ENCODE measurements around the gene LHFPL6.

LHFPL6 gene

DNA sequence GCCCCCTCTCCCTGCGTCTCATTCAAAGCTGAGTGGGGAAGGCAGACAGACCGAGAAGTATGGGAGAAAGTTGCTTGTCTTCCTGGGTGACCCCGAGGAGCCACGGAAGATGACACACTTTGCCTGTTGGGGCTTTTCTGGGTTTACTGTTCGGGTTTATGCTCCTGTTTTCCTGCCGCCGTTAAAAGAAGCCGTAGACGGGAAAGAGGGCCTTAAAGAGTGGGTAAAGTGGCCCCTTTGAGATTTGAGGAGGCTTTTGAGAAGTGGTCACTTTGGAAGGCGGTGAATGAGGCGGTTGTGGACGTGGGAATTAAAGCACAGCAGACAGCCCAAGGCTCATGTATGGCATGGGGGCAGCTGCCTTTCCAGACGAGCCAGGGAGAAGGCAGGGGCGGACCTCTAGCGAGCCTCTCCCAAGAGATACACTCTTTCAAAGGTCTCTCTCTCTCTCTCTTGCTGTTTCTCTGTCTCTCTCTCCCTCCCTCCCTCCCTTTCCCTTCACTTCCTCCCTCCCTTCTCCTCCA is 493 bp upstream of the LHFPL6 start:
- Mint-ChIP-seq H3K36me3 (no peaks in the 10 kb centered on the region), H3K27ac (peak overlapping the region; percentile 20), H3K9me3 (no peaks in the 10 kb centered on the region), H3K27me3 (peaks cover 32 to 35% of the 10 kb centered on the region in 2 donors), H3K4me3 (peak overlapping the region; percentile 87 to 89), H3K4me1 (peaks cover 8 to 15% of the 10 kb centered on the region in 2 donors)
- DNase-seq (no peak), ATAC-seq (replicated peaks) (peak; percentile 26 to 34)

DNA sequence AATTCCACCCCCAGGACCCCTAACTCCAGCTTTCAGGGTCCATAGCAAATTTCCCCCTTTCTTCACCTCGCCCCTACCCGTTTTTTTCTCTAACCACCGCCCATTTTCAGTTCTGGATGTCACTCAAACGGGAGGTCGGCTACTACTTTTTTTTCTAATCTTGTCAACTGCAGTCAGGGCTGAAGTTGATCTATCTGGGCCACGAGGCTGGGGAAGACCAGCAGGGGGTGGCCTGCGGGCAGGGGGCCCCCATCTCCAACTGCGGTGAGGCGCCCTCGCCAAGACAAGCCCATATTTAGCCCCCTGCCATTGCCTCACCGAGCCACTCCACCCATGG is 748 bp downstream of the LHFPL6 start:
- Mint-ChIP-seq H3K4me3 (peak overlapping the region; percentile 87 to 89), H3K9me3 (no peaks in the 10 kb centered on the region), H3K36me3 (no peaks in the 10 kb centered on the region), H3K27ac (peak overlapping the region; percentile 10), H3K27me3 (peaks cover 32 to 35% of the 10 kb centered on the region in 2 donors), H3K4me1 (peaks cover 8 to 15% of the 10 kb centered on the region in 2 donors)
- DNase-seq (no peak), ATAC-seq (replicated peaks) (peak; percentile 36 to 49)

DNA sequence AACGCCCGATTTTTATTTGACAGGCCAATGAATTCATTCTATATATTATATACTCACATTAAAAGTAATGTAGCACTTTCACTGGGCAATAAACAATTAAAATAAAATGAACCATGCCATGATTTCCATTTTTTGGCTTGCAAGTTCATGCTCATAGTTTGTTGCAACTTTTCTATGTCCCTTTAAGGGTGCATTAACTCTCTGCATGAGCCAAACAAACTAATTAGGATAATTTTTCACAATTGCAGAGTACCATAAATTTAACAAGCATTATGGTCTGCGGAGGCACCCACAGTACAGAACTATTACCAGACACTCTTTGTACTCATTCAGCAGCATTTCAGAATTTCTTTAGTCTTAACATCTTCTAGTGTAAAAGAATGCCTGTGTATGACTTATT is 1.4 kb downstream of the LHFPL6 start:
- Mint-ChIP-seq H3K4me3 (peak overlapping the region; percentile 87 to 89), H3K36me3 (no peaks in the 10 kb centered on the region), H3K27me3 (peaks cover 32 to 35% of the 10 kb centered on the region in 2 donors), H3K9me3 (no peaks in the 10 kb centered on the region), H3K27ac (no peak overlapping the region), H3K4me1 (peaks cover 8 to 15% of the 10 kb centered on the region in 2 donors)
- DNase-seq (no peak), ATAC-seq (replicated peaks) (no peak)

DNA sequence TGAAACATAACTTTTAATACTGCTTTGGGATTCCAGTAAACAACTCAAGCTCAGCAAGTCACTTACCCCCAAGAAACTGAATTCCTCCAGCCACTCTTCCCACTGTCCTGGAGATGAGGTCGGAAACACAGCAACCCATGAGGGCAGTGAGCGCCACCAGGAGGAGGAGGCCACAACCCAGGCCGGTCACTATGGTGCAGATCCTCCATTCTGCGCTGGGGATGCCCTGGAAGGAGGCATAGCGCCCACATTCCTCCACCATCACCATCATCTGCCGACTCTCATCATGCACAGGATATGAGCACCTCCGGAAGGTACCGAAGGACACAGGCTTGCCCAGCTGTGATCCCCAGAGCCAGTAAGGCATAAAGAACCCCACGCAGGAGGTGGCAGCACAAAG is 2.2 kb downstream of the LHFPL6 start:
- ATAC-seq (replicated peaks) (no peak), DNase-seq (no peak)
- Mint-ChIP-seq H3K36me3 (no peaks in the 10 kb centered on the region), H3K27ac (no peak overlapping the region), H3K4me1 (peaks cover 8 to 15% of the 10 kb centered on the region in 2 donors), H3K27me3 (peaks cover 32 to 35% of the 10 kb centered on the region in 2 donors), H3K4me3 (no peak overlapping the region), H3K9me3 (no peaks in the 10 kb centered on the region)

DNA sequence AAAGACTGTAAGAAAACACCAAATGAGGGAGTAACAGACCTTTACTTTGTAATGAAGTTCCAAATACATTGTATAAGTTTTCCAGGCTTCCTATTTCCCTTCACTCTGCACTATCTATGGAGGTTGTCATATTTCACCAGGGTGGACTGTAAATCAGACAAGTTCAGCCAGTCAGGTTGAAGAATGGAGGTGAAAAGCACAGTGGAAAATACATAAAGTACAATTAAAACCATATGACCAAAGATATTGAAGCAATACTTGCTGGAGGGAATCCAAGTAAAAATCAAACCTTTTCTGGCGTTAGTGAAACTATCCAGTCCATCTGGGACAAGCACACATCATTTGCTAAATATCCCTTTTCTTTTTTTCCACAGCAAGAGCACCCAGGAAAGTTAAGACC is 3.2 kb downstream of the LHFPL6 start:
- no peak for DNase-seq
- H3K9me3 Mint-ChIP-seq, result no peaks in the 10 kb centered on the region
- H3K4me1 Mint-ChIP-seq, result peaks cover 8 to 15% of the 10 kb centered on the region in 2 donors
- no peak overlapping the region for H3K27ac Mint-ChIP-seq
- peaks cover 31 to 34% of the 10 kb centered on the region in 2 donors for H3K27me3 Mint-ChIP-seq
- no peaks in the 10 kb centered on the region for H3K36me3 Mint-ChIP-seq
- no peak for ATAC-seq (replicated peaks)
- H3K4me3 Mint-ChIP-seq, result no peak overlapping the region

DNA sequence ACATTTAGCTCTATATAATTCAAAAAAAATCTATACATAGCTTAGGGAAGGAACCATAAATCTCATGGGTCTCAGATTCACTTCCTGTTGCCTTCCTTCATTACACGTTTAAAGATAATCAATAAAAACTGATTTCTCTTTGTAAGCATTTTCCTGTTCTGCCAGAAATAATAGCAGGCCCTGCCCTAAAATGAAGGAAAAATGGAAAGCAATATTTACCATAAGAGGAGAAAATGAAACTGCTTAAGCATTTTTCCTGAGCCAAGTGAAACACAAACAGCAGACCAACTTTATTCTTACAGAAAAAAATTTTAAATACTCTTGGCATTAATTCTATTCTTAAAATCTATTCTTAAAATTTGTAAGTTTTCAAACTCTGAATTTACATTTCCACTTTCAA is 4.0 kb downstream of the LHFPL6 start:
- H3K9me3 Mint-ChIP-seq, result peaks cover 0 to 2% of the 10 kb centered on the region in 2 donors
- H3K36me3 Mint-ChIP-seq, result peaks cover 0 to 1% of the 10 kb centered on the region in 2 donors
- no peak overlapping the region for H3K4me3 Mint-ChIP-seq
- peaks cover 23 to 26% of the 10 kb centered on the region in 2 donors for H3K27me3 Mint-ChIP-seq
- DNase-seq (no peak), ATAC-seq (replicated peaks) (no peak)
- no peak overlapping the region for H3K27ac Mint-ChIP-seq
- peaks cover 8 to 15% of the 10 kb centered on the region in 2 donors for H3K4me1 Mint-ChIP-seq

DNA sequence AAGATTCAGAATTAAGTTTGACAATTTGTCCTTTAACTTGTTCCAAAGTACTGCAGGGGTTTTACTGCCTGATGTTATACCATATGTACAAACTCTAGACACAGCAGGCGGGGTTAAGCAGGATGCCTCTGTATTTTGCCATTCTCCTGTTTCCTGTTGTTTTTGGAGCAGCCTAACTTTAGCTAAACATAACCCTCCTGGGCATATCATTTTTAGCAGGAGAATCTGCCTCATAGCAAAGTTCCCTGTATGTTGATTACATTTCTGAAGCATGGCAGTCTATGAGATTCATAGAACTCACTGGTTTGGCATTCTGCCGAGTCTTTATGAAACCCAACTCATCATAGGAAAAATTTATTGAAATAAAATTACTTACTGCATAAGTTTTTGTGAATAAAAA is 5.2 kb downstream of the LHFPL6 start:
- DNase-seq (no peak), ATAC-seq (replicated peaks) (no peak)
- peaks cover 6 to 8% of the 10 kb centered on the region in 2 donors for H3K4me1 Mint-ChIP-seq
- peaks cover 15 to 17% of the 10 kb centered on the region in 2 donors for H3K27me3 Mint-ChIP-seq
- H3K9me3 Mint-ChIP-seq, result peaks cover 0 to 3% of the 10 kb centered on the region in 2 donors
- peaks cover 0 to 3% of the 10 kb centered on the region in 2 donors for H3K36me3 Mint-ChIP-seq
- no peak overlapping the region for H3K27ac Mint-ChIP-seq
- H3K4me3 Mint-ChIP-seq, result no peak overlapping the region

DNA sequence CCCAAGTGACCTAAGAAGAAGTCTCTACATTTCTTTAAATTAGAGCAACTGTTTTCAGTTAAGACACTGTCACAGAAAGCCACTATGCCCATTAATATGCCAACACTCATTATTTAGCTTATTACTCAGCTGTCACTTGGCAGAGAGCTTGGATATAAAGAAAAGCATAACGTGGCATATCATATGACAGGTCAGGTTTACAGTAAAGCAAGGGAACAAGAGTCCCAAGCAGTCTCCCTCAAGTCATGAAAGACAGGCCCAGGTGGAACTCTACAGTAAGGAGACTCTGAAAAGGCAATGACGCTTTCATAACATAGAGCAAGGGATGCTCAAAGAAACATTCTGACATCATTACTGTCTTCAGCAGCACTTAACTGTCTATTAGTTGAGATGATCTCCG is 6.3 kb downstream of the LHFPL6 start:
- H3K27ac Mint-ChIP-seq, result no peak overlapping the region
- H3K4me3 Mint-ChIP-seq, result no peak overlapping the region
- ATAC-seq (replicated peaks) (no peak), DNase-seq (no peak)
- H3K4me1 Mint-ChIP-seq, result no peaks in the 10 kb centered on the region
- H3K9me3 Mint-ChIP-seq, result peaks cover 0 to 3% of the 10 kb centered on the region in 2 donors
- peaks cover 8% of the 10 kb centered on the region in 2 donors for H3K27me3 Mint-ChIP-seq
- peaks cover 0 to 3% of the 10 kb centered on the region in 2 donors for H3K36me3 Mint-ChIP-seq

DNA sequence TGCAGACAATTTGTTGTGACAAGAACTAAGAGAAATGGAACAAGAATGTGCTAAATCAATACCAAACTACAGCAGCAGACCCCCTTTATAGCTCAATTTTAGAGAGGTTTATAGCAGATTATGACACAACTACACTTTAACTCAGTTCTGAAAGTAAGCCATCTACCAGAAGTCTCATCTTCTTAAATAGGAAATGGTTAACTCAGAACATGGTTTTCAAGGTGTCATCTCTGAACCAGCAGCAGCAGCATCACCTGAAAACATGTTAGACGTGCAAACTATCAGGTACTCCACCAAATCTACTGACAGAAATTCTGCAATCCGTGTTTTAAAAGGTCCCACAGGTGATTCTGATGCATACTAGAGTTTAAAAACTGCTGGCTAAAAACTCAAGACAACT is 6.8 kb downstream of the LHFPL6 start:
- Mint-ChIP-seq H3K27ac (no peak overlapping the region), H3K4me1 (no peaks in the 10 kb centered on the region), H3K4me3 (no peak overlapping the region), H3K9me3 (peaks cover 0 to 3% of the 10 kb centered on the region in 2 donors), H3K36me3 (peaks cover 0 to 3% of the 10 kb centered on the region in 2 donors), H3K27me3 (peaks cover 7 to 8% of the 10 kb centered on the region in 2 donors)
- ATAC-seq (replicated peaks), result no peak
- no peak for DNase-seq

DNA sequence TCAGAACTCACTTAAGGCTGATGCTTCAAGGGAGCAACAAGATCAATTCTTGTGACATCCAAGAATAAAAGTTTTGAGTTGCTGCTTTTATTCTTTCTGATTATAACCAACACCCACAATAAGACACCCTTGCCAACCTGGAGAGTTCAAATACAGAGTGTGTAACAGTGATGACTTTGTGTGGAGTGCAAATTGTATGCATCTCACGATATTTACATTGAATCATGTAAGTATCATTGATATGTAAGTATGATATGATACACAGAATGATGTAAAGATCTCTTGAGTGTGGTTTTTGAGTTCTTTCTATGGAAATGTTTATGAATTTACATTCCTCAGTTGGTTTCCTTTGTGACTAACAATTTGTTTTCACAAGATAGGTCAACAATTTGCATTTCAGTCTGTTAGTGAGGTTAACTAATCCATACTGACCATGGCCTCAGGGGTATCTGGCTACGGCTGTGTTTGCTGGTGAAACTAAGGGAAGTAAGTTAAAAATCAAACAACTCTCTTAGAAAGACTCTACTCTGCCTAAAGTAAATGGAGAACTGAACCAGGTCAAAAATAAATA is 12.4 kb downstream of the LHFPL6 start:
- ATAC-seq (replicated peaks) (no peak), DNase-seq (no peak)
- no peaks in the 10 kb centered on the region for H3K27me3 Mint-ChIP-seq
- no peak overlapping the region for H3K27ac Mint-ChIP-seq
- peaks cover 0 to 3% of the 10 kb centered on the region in 2 donors for H3K9me3 Mint-ChIP-seq
- H3K4me3 Mint-ChIP-seq, result no peak overlapping the region
- peaks cover 0 to 3% of the 10 kb centered on the region in 2 donors for H3K36me3 Mint-ChIP-seq
- no peaks in the 10 kb centered on the region for H3K4me1 Mint-ChIP-seq

DNA sequence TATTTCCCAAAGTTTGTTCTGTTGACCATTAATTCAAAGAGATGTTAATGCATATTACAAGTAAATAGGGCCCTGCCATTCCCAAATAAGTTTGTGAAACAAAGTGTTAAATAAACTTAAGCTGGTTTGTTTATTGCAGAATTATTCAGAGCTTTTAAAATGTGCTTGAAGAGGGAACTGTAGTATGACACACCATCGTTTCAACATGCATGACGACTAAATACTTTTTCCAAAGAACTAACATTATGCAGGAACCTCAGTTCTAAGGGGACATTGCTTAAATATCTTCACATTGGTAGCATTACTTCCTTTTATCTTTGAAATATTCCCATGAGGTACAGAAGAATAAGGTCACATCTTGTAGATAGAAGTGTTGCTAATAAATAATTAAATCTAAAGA is 14.6 kb downstream of the LHFPL6 start:
- no peak overlapping the region for H3K27ac Mint-ChIP-seq
- H3K27me3 Mint-ChIP-seq, result no peaks in the 10 kb centered on the region
- ATAC-seq (replicated peaks) (no peak), DNase-seq (no peak)
- H3K36me3 Mint-ChIP-seq, result no peaks in the 10 kb centered on the region
- no peak overlapping the region for H3K4me3 Mint-ChIP-seq
- no peaks in the 10 kb centered on the region for H3K9me3 Mint-ChIP-seq
- H3K4me1 Mint-ChIP-seq, result no peaks in the 10 kb centered on the region

DNA sequence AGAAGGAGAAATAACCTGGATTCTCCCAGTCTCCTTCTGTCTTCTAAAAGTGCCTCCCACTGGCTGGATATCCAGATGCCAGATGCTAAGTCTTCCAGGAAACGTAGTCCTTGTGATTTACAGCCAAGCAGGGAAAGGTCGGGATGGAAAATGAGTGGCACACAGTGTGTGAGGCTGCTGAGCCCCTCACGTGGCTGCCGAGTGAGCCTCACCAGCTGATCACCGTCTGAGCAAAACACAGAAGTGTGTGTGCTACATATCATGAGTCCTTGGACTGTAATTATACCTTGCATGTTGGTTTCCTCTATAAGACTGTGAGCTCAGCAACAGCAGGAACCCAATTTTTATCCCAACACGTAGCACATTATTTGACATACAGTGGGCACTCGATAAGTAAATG is 15.1 kb downstream of the LHFPL6 start:
- Mint-ChIP-seq H3K27me3 (no peaks in the 10 kb centered on the region), H3K27ac (no peak overlapping the region), H3K4me1 (no peaks in the 10 kb centered on the region), H3K36me3 (no peaks in the 10 kb centered on the region), H3K9me3 (no peaks in the 10 kb centered on the region), H3K4me3 (no peak overlapping the region)
- no peak for ATAC-seq (replicated peaks)
- DNase-seq, result no peak

DNA sequence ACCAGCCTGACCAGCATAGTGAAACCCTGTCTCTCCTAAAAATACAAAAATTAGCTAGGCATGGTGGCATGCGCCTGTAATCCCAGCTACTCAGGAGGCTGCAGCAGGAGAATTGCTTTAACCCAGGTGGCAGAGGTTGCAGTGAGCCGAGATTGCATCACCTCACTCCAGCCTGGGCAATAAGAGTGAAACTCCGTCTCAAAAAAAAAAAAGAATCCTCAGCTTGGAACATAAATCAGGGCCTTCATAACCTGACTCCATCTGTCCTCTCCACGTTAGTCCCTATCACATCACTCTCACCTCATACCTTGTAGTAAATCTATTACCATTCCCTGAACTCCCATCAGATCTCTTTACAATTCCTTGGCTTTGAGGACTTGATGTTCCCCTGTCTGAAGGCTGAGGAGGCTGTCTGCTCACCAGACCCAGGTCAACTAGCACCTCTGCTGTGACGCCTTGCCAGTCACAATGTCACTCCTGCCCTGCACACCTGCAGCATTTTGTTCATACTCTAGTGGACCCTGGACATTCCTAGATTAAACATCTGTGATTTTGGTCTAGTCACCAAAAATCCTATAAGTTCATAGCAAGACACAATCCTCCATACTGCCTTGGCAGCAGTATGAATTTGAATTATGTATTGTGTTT is 15.9 kb downstream of the LHFPL6 start:
- H3K27me3 Mint-ChIP-seq, result no peaks in the 10 kb centered on the region
- H3K4me3 Mint-ChIP-seq, result no peak overlapping the region
- no peaks in the 10 kb centered on the region for H3K4me1 Mint-ChIP-seq
- ATAC-seq (replicated peaks), result no peak
- no peaks in the 10 kb centered on the region for H3K9me3 Mint-ChIP-seq
- H3K36me3 Mint-ChIP-seq, result no peaks in the 10 kb centered on the region
- DNase-seq, result no peak
- H3K27ac Mint-ChIP-seq, result no peak overlapping the region

DNA sequence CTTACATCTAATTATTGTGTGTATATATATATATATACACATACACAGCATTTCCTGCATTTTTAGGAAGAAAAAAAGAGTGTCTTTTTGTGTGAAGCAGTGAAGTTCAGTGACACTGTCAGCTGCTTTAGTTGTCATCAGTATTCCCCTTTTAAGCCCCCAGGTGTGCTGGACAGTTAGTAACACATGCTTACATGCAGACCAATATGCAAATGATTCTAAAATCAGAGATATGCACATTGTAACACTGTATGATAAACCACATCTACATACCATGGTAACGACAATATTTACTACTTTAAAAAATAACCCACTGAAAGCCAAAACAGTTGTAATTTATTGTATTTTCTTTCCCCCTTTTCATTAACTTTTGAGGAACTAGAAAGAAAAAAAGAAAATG is 16.8 kb downstream of the LHFPL6 start:
- Mint-ChIP-seq H3K36me3 (no peaks in the 10 kb centered on the region), H3K4me3 (no peak overlapping the region), H3K9me3 (no peaks in the 10 kb centered on the region), H3K27me3 (no peaks in the 10 kb centered on the region), H3K4me1 (no peaks in the 10 kb centered on the region), H3K27ac (no peak overlapping the region)
- no peak for DNase-seq
- no peak for ATAC-seq (replicated peaks)

DNA sequence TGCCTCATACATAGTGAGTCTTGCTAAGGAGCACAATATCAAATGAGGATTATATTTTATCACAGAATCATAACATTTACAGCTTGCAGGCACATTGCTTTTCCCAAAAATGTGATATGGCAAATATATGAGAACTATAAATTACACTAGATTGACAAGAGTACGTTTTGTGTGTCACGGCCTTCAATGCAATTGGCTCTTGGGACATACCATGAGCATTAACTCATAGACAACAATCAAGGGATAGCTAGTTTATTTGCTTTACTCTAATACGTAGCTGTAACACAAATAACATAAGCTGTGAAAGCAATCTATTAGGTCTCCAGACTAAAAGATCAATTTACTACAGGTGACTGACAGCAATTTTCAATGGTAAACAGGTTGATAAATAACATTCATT is 17.8 kb downstream of the LHFPL6 start:
- ATAC-seq (replicated peaks), result no peak
- Mint-ChIP-seq H3K4me1 (no peaks in the 10 kb centered on the region), H3K9me3 (no peaks in the 10 kb centered on the region), H3K4me3 (no peak overlapping the region), H3K27me3 (no peaks in the 10 kb centered on the region), H3K36me3 (no peaks in the 10 kb centered on the region), H3K27ac (no peak overlapping the region)
- DNase-seq, result no peak

Data from stimulated activated naive B cell treated with anti-CD40 and anti-IgM and Interleukin-4, amounts not matched to agents 10 μg/mL and 1 μg/mL and 100 μg/mL, for 72 hours (primary cell).